GM12874 (cell line): ENCODE data around the gene ABHD12.

Source experiments
- CTCF ChIP-seq: IDR thresholded peaks from 2 replicates; pipeline ENCODE4 v1.5.1; 2011; ENCODE audit warnings: low read depth, mild to moderate bottlenecking, control low read depth, low read length, moderate library complexity; ENCODE audit not compliant: insufficient read depth

The ABHD12 gene

GRCh38 chr20:25280574-25281535 lies 109.8 kb downstream of the ABHD12 start:
- TF ChIP-seq CTCF = no peak

- no peak for TF ChIP-seq CTCF
These were observed 110.5 kb downstream of the ABHD12 start for GRCh38 chr20:25280051-25280573.

- TF ChIP-seq CTCF = no peak
These were observed 111.2 kb downstream of the ABHD12 start for GRCh38 chr20:25279403-25279802.

GRCh38 chr20:25278636-25279361 lies 111.8 kb downstream of the ABHD12 start:
- TF ChIP-seq CTCF = no peak

GRCh38 chr20:25277941-25278521 lies 112.6 kb downstream of the ABHD12 start:
- TF ChIP-seq CTCF = no peak

- TF ChIP-seq CTCF = no peak
These were observed 113.4 kb downstream of the ABHD12 start for GRCh38 chr20:25277051-25277801.
